B cell (primary cell): ENCODE results near the gene ADAMTSL5.

Experiments used
- EZH2 ChIP-seq: IDR thresholded peaks from 2 replicates; pipeline ENCODE4 v1.6.1; 2012; ENCODE audit warnings: borderline replicate concordance, low read depth, mild to moderate bottlenecking, moderate library complexity, low read length; ENCODE audit not compliant: insufficient read depth, poor library complexity, severe bottlenecking
- TF ChIP-seq, protein P1 (sequence below): fragments of 200-600 bp; IDR thresholded peaks from one replicate; pipeline ENCODE4 v1.8.0; 2022; ENCODE audit warnings: antibody characterized with exemption, mild to moderate bottlenecking

- TF ChIP-seq, protein P1, sequence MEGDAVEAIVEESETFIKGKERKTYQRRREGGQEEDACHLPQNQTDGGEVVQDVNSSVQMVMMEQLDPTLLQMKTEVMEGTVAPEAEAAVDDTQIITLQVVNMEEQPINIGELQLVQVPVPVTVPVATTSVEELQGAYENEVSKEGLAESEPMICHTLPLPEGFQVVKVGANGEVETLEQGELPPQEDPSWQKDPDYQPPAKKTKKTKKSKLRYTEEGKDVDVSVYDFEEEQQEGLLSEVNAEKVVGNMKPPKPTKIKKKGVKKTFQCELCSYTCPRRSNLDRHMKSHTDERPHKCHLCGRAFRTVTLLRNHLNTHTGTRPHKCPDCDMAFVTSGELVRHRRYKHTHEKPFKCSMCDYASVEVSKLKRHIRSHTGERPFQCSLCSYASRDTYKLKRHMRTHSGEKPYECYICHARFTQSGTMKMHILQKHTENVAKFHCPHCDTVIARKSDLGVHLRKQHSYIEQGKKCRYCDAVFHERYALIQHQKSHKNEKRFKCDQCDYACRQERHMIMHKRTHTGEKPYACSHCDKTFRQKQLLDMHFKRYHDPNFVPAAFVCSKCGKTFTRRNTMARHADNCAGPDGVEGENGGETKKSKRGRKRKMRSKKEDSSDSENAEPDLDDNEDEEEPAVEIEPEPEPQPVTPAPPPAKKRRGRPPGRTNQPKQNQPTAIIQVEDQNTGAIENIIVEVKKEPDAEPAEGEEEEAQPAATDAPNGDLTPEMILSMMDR, result no peak
- TF ChIP-seq EZH2, result no peak
These were observed 3.6 kb upstream of the ADAMTSL5 start for GRCh38 chr19:1516395-1516753.
